Ecto neural progenitor cell (in vitro differentiated cells): Measurements from ENCODE around the gene COP1.
A peak's percentile ranks its signal among the peaks of the same experiment; 100 is the strongest.
"Not testable (repeated sequence)": the region's sequence is repeated elsewhere in the genome, so short reads cannot be mapped to it uniquely, and the experiment has no call there.

Experiments used
- DNase-seq: peaks from one replicate; pipeline ENCODE4 v3.0.0-alpha.2; 2018; ENCODE audit warnings: low spot score

COP1 gene

DNA sequence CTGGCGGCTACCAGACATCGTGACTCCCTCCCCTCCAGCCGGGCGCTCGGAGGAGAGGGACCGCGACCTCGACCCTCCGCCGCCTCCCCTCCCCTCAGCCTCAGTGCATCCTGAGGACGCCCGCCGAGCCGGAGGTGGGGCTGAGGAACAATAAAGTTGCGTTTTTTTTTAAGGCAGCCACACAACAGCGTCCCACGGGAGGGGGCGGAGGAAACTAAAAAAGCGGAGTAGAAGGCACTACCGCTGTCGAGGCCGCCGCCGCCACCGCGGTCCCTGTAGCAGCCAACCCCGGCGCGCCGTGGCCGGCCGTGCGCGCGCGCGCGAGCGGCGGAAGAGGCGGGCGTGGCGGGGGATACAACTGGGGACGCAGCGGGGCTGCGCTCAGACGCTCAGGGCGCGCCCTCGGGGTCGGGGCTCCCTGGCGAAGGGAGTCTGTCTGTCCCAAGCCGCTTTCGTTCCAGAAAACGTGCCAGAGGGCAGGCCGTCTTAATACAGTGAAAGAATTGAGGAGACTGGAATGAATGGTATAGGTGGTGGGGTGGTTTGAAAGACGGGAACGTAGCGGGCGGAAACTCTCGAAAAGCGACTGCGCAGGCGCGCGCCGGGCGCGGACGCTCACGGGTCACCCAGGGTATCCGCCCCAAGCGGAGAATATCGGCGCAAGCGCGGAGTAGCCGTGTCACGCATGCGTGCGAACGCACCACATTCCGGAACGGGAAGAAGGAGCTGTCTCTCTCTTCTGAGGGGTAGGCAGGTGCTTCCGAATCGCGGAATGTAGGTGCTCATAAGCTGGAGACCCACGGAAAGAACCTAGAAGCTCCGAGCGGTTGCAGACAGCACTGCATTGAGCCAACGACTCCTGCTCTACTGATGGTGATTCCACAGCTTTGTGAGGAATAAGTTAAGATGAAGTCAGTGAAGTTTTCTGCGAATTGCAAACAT is at the start of gene COP1:
Gene COP1 (minus strand): TSS at position 326 of the 942 bp plus-strand sequence. CDS start 308 bp downstream, at position 18.
- peak; percentile 96 for DNase-seq

DNA sequence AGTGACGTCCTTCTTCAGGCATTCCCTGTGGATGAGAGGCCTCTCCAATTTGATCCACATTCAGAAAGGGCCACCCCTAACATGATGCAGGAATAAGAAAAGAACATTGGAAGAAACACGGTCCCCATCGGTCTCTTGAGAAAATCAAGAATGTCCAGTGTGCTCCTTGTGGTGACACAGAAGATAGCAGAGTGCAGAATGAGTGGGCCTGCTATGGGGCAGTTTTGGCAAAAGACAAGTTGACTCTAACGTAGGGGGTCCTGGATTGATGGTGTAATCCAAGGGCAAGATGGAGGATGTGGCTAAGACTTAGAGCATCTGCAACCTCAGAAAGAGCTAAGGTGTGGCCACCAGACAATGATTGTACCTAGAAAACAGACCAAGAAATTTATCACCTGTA is 45.1 kb upstream of the COP1 start:
- DNase-seq = no peak

DNA sequence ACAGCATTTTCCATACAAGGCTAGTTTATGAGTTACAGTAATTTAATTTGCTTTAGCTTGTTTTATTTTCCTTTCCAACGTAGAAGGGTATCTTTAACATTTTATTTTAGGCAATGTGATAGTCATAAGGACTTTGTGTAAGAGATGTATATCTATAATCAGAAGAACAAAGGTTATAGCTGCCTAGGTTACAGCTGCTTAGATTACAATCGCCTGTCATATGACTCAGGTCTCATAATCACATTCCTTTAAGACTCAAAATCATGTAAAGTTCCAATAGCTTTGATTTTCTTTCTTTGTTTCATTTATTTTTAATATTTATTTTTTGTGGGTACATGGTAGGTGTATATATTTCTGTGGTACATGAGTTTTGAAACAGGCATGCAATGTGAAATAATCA is 37.8 kb upstream of the COP1 start:
- no peak for DNase-seq

DNA sequence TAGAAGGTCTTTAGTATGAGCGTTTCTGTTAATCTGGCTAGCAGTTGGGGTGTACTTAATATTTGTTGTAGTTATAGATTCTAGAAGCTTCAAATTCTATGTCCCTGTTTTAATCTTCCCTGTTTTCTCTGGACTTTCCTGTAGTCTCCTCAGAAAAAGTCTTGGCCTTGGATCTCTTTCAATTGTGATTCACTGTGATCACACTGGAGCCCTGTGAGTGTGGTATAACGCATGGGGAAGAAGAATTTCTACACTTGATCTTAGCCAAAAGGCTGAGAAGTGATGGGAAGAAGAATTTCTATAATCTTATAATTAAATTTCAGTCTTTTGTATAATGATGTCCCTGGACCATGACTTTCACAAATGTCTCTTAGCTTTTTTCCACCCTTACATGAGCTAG is 36.7 kb upstream of the COP1 start:
- no peak for DNase-seq

DNA sequence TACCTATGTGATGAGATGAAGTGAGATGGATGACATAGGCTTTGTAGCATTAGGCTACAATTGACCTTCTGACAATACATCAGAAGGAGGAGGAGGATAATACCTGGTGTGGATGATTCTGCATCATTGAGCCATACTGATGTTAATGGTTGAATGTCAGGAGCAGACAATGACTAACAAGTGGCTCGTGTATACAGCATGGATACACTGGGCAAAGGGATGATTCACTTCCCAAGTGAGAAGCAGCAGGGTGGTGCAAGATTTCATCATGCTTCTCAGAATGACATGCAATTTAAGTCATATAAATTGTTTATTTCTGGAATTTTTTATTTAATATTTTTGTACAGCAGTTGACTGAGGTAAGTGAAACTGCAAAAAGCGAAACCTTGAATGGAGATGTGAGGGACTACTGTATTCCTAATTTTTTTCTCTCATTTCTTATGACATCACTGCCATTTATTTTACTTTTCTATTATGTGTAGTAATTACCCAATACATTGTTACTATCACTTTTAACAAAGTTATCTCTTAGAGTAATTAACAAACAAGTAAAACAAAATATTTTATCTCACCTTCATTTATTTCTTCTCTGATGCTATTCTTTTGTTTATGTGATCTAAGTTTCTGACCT is 34.4 kb upstream of the COP1 start:
- no peak for DNase-seq

DNA sequence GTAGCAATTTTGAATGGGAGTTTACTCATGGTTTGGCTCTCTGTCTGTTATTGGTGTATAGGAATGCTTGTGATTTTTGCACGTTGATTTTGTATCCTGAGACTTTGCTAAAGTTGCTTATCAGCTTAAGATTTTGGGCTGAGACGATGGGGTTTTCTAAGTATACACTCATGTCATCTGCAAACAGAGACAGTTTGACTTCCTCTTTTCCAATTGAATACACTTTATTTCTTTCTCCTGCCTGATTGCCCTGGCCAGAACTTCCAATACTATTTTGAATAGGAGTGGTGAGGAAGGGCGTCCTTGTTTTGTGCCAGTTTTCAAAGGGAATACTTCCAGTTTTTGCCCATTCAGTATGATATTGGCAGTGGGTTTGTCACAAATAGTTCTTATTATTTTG is 26.6 kb upstream of the COP1 start:
- not testable (repeated sequence) for DNase-seq

DNA sequence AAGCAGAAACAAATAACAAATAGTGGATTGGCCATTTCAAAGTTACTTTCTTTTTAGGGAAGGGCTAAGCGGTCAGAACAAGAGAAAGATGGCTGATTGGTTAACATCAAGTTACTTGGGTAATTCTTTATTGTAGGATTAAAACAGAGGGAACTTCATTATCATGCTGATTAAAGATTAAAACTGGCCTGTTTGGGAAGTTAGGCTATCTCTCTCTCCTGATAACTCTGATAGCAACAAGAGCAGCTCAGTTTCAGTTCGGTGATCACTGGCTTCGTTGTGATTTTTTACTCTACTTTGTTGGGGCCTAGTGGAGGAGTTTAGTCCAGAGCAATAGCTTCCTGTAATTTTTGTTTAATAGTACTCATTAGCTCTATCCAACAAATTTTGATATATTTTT is 20.5 kb upstream of the COP1 start:
- no peak for DNase-seq

DNA sequence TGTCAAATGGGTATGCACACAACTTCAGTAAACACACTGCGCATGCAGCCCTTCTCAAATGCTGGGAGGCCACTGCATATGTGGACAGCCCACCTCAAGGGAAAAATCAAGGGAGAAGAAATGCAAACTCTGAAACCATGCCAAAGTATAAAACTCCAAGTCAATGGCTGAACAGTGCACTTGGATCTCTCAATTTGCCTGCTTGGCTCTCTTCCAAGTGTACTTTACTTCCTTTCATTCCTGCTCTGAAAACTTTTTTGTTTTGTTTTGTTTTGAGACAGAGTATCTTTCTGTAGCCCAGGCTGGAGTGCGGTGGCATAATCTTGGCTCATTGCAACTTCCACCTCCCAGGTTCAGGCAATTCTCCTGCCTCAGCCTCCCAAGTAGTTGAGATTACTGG is 18.8 kb upstream of the COP1 start:
- DNase-seq = no peak

DNA sequence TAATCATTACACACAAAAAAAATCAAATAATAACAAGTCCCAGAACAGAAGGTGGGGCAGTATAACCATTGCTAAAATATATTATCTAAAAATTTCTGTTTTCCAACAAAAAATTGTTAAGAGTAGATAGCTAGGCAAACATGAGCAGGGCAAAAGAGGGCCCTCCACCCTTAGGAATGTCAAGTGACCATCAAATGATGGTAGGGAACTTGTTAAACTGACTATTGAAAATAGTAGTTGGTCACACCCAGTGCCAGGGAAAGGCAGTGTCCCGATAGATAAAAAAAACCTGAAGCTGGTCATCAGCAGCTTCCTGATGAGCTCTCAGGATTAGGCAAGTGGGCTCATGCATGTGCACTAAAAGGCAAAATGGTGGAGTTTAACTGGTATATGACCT is 18.4 kb upstream of the COP1 start:
- no peak for DNase-seq

DNA sequence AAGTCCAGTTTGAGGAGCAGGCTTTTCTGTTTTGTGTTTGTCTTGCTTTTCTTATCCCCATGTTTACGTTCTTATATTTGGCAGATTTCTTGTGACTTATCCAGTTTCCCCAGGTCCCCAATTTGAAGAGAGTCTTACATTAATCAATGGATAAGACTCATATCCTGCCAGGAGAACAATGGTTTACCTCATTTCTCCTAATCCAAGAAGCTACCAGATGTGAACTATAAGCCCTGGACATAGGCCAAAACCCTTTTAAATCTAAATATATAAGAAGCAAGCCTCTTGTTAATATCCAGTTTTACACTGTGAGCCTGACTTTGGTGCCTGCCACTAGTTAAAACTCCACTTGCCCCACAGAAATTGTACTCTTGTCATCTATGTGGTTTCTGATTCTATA is 15.1 kb upstream of the COP1 start:
- no peak for DNase-seq

DNA sequence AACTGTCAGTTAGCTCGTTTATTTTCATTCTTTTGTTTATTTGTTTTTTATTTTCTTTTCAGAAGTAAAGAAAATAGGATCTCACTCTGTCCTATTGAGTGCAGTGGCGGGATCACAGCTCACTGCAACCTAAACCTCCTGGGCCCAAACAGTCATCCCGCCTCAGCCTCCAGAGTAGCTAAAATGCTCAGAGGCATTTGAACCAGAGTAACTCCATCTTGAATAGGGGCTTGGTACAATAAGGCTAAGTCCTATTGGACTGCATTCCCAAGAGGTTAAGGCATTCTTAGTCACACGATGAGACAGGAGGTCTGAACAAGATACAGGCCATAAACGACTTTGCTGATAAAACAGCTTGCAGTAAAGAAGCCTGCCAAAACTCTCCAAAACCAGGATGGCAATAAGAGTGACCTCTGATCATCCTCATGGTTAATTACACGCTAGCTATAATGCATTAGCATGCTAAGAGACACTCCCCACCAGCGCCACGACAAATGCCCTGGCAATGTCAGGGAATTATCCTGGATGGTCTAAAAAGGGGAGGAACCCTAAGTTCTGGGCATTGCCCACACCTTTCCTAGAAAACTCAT is 13.1 kb upstream of the COP1 start:
- DNase-seq = no peak

DNA sequence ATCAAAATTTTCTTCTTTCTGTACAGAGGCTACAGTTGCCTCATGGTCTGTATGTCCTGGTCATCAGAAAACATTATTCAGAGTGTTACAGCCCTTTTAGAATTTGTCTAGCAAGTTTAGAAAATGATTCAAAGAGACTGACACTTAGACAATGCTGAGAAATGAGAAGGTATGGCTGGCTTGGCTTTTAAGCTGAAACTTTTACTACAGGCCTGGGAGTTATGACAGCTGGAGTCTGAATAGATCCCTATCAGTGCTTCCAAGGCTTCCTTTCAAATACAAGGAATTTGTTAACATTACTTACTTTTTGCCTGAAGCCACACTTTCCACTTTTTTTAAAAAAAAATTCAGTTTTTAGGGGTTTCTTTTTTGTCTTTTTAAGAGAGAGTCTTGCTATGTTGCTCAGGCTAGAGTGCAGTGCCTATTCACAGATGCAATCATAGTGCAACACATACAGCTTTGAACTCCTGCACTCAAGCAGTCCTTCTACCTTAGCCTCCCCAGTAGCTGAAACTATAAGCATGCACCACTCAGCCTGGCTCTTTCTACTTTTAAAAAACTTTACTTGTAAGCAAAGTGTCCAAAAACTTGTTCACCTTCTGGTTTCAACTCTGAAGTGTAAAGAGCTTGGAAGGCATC is 10.5 kb upstream of the COP1 start:
- DNase-seq = no peak

DNA sequence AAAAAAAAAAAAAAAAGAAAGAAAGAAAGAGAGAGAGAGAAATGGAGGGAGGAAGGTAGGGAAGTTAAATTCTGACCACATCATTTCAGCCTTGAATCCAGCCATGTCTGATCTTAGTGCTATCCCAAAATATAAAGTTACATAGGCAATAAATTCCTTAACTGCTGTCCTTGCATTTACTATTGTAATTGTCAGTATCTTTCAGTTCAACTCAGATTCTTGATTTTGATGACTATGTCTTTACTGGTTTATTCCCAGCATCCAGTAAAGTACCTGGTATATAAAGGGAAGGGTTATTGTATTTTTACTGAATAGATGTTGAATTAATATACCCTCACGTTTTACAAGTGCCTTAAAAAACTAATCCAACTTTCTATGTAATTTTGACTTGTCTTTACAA is 8.9 kb upstream of the COP1 start:
- no peak for DNase-seq

DNA sequence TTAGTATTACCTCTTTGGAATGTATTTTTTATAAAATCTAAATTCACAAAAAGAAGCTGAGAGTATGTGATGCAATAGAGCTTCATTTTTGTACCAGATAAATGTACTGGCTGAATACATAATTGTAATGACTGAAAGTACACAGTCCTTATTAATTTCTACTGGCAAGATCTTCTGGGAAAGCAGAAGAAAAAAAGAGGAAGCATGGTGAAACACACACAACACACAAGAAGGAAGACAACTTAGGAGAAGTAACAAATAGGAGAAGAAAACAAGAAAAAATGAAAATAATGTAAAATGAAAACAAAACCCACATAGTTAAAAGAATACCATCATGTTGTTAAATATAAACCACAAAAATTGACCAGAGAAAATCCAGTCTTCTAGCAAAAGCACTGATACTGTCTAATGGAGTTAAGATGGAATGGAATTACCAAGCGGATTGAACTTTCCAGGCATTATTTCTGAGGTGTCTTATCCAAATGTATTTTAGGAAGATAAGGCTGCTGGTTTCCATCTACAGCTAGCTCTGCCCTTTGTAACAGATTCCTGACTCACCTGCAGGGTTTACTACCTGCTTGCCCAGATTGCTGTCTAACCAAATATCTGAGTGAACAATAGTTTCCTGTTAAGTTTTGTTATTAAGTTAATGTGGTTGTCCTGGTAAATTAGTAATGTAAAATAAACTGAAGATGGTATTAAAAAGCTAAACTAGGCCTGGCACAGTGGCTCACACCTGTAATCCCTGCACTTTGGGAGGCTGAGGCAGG is 4.5 kb upstream of the COP1 start:
- DNase-seq = no peak

DNA sequence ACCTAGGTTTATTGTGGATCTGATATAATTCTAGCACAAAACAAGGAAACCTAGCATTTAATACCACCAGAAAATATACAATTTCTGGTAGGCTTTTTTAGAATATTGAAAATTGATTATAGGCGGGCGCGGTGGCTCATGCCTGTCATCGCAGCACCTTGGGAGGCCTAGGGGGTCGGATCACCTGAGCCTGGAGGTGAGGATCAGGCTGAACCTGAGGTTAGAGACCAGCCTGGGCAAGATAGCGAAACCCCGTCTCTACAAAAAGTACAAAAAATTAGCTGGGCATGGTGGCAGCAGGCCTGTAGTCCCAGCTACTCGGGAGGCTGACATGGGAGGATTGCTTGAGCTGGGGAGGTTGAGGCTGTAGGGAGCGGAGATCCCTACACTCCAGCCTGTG is 948 bp upstream of the COP1 start:
- no peak for DNase-seq

DNA sequence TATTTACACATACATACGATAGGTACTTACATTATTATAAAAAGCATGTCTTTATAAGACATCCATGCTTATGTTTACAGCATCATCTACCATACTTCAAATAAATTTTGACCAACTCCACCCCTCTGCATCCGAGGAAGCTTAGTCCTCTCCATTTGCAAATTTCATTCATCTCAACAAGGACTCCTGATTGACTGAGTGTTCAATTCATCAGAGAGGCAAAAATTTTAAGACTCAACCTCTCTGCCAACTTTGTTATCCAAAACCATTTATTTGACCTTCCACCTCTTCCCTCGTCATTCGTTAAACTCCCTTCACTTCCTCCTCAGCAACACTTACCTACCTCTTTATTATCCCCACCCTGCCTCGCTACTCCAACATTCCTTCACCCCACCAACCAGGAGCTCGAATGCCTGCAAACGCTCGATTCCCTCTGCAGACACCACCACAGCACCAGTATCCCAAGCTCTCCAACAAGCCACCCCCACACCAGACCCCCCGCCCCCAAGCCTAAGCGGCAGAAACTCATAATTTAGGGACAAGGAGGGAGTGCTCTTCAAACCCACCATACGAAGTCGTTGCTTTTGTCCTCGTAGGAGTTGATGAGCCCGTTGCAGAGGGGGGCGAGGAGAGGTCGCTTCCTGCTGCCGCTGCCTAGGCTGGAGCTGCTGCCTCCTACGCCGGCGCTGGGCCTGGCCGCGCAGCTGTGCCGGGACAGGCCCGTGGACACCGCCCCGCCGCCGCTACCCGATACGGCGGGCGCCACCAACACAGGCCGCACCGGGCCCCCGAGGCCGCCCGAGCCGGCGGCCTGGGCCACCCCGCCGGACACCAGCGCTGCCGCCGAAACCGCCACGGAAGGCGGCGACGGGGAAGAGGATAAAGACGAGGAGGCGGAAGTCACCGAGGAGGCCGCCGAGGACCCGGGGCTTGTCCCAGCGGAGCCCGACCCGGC is 803 bp downstream of the COP1 start:
- DNase-seq = peak; percentile 71

DNA sequence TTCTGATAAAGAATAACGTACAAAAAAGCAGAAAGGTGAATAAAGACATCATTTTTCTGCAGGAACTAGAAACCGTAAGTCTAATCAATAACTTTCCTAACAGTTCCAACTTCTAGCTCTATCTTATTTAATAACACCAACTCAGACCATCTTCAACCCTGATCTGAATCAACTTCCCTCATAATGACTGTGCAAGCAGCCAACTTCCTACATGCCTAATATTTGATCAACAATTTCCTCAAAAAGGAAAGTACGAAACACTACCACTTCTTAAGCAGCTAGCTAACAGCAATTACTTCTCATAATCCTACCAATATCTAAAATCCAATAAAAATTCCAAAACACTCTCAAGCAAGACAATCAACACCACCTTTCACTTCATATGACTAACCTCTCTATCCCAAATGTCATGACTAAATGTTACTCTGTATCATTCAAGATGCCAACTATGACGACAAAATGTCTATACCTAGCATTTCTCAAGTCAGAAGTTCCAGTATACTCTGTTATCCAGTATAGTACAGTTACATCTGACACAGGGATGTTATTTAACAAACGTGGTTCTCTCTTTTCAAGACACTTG is 1.7 kb downstream of the COP1 start:
- no peak for DNase-seq

DNA sequence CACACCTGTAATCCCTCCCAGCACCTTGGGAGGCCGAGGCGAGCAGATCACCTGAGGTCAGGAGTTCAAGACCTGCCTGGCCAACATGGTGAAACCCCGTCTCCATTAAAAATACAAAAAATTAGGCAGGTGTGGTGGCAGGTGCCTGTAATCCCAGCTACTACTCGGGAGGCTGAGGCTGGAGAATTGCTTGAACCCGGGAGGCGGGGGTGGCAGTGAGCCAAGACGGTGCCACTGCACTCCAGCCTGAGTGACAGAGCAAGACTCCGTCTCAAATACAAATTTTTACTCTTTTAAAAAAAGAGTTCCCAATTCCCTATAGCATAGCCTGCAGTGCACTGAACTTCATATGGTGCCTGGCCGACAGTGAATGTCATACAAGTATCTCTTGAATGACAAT is 2.4 kb downstream of the COP1 start:
- DNase-seq = not testable (repeated sequence)

DNA sequence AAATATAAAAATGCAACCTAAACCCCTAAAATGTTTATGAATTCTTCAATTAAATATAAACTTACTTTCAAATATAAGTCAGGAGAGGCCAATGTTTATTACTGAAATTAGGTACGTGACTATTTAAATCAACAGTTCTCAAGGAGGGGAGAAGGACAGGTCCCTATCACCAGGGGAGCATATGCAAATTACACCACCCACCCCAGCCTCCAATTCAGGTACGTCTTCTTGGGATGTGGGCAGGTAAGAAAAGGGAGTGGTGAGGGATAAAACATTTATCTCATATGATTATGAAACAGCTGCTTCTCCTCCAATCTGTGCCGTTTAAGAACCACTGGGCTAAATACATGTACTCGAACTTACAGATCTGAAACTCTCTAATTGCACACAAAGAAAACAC is 3.4 kb downstream of the COP1 start:
- no peak for DNase-seq

DNA sequence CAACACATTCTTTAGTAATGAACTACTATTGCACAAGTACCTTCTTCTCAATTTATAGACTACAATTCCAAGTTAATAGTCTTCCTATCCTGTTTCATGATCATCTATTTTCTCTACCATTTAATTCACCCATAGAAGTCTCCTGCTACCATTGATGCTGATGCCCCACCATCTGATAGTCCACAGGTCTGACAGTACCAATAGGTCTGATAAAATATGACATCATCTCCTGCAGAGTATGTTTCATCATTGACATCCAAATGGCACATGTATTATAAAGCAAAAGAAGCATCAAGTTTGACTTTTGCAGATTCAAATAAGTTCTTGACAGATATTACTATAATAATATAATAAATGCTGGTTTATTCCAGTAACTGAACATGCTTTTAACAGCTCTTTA is 5.5 kb downstream of the COP1 start:
- no peak for DNase-seq
